COLO668 (cell line): ENCODE results near the gene CDK4.

ENCODE experiments used
- DNase-seq: peaks from one replicate; lab custom pipeline; 2025; ENCODE audit not compliant: unreplicated experiment; lab: John Stamatoyannopoulos, UW

CDK4 gene

DNA sequence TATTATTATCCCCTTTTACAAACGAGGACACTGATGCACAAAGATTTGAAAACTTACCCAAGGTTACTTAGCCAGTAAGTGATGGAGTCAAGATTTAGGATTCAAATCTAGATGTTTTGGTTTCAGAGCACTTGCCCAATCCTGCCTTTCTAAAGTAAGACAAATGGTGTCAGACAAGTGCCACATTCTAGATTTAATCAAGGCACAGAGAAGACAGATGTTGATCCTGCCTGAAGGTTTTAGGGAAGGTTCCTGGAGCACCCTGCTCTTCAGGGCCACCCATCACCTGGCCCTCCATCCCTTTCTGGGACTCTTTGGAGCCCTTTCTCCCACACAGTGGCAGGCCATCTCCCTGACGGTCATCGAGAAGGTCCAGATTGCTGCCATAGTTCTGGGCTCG is 5.7 kb upstream of the CDK4 start:
- no peak for DNase-seq

DNA sequence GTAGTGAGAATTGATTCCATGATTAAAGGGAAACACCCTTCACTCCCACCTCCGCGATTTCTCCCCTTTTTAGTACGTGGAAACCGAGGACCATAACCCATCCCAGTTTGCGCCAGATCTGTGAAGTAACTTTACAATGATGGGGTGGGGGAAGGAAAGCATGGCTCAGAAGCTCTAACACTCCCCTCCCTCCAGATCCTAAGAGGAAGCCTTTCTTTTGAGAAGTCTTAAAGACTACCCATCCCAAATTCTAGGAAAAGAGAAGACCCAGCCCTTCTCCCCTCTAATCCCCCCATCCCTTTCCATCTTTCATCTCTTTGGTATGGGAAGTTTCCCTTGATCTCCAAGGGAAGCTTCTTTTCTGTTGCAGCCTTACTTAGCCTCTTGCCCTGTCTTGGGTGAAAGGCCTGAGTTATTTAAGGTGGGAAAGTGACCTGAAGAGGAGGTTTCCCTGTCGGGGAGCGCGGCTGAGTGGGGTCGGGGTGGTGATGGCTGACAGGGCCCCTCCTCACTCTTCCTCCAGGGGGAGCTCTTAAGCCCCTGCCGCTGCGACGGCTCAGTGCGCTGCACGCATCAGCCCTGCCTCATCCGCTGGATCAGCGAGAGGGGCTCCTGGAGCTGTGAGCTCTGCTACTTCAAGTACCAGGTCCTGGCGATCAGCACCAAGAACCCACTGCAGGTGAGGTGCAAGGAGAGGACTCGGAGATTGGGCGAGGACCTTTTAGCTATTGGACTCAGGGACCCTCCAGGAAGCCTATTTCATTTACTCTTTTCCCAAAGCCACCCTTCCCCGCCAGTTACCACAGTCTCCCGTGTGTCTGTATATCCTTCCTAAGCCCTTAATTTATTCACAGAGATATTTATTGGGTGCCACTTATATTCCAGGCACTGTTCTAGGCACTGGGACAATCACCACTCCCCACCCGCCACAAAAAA is 4.6 kb upstream of the CDK4 start:
- peak; percentile 45 for DNase-seq

DNA sequence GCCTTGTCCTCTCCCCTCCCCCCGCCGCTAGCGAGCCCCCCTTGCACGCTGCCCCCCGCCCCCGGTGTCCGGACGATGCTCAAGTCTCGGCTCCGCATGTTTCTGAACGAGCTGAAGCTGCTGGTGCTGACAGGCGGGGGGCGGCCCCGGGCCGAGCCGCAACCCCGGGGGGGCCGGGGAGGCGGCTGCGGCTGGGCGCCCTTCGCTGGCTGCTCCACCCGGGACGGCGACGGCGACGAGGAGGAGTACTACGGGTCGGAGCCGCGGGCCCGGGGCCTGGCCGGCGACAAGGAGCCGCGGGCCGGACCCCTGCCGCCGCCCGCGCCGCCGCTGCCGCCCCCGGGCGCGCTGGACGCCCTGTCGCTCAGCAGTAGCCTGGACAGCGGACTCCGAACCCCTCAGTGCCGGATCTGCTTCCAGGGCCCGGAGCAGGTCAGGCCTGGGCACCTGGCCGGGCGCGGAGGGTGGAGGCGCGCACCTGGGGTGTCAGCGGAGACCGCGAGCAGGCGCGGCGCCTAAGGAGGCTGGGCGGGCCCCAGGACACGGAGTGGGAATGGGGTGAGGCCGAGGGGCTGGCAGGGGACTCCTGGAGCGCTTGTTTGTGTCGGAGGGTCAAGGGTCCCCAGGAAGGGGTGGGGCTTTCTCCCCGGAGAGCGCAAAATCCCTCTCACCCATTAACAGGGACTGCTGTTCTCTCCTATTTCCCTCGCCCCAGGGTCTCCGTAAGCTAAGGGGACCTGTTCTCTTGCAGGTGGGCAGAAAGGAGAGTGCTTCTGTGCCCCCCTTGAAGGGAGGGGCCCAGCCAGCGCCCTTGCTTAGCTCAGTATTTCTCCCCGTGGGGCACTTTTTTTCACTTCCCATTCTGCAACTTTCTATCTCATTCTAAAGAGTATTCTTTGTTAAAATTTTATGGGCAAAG is 3.6 kb upstream of the CDK4 start:
- DNase-seq = peak; percentile 57

DNA sequence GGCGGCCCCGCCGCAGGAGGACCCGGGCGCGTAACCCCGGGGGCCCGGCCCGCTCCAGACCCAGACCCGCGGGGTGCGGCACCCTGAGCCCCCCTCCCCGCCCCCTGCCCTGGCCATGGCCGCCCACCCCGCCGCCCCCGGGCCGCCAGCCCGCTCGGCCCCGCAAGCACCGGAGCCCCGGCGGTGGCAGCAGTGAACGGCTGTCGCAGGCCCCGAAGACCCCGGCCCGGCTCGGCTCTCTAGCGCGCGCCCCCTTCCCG is 3.0 kb upstream of the CDK4 start:
- no peak for DNase-seq

DNA sequence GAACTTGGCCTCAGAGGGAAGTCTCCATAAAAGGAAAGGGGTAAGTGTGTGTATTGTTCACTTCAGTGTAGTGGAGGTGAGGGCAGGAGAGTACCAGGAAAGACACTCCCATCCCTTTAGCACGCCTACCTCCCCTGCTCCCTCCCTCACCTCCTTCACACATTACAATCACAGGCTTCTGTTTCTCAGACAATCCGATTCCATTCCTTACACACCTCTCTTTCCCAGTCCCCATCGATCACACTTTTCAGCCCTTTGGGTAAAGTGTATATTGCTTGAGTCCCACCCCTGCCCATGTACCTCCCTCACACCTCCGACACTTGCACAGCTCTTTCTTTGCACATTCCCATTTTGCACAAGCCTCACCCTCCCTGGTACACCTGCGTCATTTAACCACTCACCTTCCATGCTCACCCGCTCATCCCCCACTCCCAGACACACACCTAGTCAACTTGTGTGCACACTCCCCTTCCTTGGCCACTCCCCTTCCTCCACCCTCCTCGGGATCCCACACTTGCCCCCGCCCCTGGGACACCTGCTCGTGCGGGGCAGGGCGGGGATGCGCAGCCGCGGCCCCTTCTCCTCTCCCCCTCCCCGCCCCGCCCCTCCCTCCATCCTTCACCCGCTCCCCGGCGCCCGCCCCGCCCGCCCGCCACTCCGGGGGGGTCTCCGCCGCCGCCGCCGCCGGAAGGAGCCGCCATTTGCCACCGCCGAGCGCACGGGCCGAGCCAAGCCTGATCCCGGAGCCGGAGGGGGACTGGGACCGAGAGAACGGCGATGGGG is 2.5 kb upstream of the CDK4 start, which contains the start of gene MARCHF9:
Gene MARCHF9, plus strand, starts transcription at position 693 of the 783 bp plus-strand sequence. CDS start 426 bp downstream, outside the sequence.
- DNase-seq = peak; percentile 76

DNA sequence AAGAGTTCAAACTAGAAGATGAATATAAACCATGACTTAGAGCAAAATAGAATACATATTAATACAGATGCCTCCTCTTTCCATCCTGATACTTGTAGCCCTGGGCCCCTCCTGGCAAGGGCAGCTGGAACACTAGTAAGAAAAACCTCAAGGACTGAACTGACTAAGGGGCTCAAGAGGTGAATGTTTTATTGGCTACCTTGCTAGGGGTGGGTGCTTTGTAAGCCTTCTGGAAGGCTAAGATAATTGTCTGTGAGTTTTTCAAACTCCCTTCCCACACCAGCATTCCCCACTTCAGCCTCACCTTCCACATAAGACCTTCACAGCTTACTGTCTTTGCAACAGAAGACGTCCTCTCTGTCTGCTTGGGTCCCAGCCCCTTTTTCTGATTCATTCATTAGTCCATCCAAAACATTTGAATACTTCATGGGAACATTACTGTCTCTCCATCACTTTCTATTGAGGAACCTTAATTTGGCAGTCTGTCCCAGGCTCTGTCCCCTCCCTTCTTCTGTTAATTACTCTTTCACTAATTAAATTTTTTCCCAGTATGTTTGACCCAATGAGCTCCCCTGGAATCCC is 1.7 kb upstream of the CDK4 start:
- no peak for DNase-seq

DNA sequence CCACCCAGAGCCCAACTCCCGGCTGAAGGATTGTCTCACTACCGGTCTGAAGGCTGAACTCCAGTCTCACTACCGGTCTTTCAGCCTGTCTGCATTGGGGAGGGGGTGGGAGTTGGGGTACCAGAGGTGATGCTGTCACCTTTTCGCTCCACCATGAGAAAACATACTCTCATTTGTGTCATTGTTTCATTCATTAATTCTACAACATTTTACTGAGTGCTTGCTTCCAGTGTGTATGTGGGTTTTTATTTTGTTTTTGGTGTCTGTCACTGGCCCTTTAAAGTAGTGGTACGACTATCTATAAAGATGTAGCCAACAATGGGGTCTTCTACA is 524 bp upstream of the CDK4 start:
- DNase-seq = no peak

DNA sequence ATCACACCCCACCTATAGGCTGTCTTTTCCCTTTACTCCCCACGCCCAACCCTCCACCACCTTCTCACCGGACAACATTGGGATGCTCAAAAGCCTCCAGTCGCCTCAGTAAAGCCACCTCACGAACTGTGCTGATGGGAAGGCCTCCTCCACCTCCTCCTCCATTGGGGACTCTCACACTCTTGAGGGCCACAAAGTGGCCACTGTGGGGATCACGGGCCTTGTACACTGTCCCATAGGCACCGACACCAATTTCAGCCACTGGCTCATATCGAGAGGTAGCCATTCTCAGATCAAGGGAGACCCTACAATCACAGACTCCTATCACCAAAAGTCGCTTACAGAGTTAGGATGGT is 700 bp downstream of the CDK4 start:
- no peak for DNase-seq

DNA sequence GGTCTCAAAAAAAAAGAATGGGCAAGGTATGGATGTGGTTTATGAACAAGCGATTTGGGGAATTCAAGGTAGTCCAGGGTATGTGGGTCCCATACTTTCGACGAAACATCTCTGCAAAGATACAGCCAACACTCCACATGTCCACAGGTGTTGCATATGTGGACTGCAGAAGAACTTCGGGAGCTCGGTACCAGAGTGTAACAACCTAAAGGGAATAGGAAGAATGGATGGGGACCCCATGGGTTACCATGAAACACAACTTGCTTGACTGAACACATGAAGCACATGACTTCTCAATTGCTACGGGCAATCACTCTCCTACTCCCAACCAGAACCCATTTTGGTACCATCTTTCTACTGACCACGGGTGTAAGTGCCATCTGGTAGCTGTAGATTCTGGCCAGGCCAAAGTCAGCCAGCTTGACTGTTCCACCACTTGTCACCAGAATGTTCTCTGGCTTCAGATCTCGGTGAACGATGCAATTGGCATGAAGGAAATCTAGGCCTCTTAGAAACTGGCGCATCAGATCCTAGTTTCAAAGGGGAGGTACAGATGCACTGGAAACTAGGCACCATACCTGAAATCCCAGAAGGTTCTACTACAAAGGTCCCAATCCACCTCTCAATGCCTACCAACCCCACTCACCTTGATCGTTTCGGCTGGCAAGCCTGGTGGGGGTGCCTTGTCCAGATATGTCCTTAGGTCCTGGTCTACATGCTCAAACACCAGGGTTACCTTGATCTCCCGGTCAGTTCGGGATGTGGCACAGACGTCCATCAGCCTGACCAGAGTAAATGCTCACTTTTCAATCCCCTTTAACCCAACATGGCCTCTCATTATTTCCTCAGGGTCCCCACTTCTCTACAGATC is 1.3 kb downstream of the CDK4 start:
- no peak for DNase-seq

DNA sequence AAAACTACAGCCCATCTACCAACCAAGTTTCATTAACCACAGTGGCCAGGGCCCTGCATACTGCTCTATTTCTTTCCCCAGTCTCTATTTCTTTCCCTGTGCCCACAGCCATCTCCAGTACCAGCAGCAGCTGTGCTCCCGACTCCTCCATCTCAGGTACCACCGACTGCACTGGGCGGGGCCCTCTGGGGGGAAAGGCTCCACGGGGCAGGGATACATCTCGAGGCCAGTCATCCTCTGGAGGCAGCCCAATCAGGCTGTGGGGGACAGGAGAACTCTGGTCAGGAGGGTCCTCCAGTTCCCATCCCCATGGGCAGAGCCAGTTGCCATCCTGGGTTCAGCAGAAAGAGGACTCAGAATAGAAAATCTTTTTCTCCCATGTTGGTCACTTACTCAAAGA is 3.0 kb downstream of the CDK4 start:
- no peak for DNase-seq

DNA sequence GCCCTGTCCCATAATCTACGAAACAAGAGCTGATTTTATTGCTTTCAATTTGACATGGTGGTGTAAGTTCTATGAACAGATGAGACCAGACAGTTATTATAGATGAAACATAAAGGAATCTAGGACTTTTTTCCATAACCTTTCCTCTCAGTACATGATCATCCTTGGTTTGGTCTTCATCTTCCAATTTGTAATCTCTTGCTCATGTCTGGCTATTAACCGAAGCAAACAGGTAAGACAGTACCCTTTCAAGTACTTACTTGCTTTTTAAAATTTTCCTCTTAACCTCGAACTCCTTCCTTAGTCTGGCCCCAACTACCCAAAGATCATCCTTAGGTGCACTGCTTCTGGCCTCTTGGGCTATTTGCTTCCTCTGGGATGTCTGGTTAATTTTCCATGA is 6.1 kb downstream of the CDK4 start:
- no peak for DNase-seq

DNA sequence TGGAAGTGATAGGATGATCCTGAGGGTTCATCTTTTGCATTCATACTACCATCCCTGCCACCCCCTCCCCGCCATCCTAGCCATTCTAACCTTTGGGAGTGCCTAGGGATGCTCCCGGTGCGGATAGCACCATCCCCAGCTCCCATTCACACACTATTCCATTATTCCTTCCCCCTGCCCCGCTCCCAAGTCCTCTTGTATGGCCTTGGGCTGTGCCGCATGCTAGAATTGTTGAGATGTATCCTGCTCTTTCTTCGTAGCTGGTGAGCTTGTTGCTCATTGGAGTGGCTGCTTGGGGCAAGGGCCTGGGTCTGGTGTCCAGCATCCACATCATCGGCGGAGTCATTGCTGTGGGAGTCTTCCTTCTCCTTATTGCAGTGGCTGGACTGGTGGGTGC is 6.6 kb downstream of the CDK4 start:
- no peak for DNase-seq

DNA sequence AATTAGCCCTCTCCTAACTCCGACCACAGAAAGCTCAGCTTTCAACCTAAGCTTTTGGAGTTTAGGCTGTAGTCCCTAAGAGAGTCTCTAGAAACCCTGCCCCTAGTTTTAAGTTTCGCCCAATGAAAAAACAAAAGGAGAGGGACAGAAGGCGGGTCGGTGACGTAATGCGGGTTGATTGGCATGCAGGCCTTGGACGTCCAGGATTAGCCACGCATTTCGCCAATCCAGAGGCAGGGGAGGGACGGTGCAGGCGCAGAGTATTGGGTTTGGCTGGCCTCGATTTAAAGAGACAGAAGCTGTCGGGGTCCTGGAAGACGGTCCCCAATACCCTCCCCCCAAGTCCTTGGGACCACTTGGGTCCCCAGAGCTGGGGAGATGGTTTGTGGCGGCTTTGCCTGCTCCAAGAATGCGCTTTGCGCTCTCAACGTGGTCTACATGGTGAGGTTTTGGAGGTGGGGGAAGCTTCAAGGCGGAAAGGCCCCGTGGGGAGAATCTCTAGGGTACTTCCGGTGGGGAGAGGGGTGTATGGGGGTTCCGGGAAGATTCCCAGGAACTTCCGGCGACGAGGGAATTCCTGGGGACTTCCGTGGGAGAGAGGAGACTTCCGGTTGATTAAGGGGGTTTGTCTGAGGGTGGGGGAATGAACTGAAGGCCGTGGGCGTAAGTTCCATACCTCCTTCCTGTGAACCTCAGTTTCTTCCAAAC is 7.2 kb downstream of the CDK4 start, which contains the start of gene TSPAN31:
Gene TSPAN31, plus strand, starts transcription at position 263 of the 708 bp plus-strand sequence. Its CDS starts 116 bp downstream, at position 379.
- peak; percentile 90 for DNase-seq

DNA sequence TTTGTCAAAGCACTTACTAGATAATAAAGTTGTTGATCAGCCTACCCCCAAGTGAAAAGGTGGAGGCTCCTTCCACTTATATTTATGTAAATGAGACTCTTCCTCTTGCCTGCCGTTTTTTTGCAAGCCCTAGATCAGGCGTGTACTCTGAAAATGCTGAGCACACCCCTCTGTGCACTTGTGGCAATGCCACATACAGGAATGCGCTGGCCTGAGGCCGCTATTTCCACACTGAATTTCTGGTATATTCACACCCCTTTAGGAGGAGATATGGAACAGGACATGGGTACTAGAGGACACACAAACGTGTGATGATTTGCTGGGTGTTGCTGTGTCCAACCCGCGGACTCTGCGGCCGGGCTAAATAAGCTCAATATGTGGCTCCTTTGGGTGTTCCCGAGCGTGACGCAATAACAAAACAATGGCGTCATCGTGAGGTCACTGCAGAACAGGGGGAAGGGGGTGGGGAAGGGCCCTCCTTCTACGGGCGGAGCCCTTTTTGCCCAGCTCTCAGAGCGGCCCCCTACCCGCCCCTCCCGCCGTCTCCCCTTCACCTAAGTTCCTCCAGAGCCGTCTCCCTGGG is 7.8 kb downstream of the CDK4 start:
- DNase-seq = peak; percentile 72

DNA sequence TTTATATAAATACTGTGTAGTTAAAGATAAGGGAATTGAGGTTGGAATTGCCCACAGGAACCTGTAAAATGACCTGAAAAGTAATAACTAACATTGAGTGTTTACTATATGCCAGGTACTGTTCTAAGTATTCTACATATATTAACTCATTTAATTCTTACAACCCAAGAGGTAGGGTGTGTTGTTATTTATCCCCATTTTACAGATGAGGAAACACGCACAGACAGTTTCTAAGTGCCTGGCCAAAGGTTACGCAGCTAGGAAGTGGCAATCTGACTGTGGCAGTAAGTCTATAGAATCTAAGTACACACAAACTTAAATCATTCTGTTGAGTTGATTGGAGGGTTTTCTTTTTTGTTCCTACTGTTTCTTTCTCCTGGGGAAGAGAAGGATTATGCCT is 8.3 kb downstream of the CDK4 start:
- no peak for DNase-seq

DNA sequence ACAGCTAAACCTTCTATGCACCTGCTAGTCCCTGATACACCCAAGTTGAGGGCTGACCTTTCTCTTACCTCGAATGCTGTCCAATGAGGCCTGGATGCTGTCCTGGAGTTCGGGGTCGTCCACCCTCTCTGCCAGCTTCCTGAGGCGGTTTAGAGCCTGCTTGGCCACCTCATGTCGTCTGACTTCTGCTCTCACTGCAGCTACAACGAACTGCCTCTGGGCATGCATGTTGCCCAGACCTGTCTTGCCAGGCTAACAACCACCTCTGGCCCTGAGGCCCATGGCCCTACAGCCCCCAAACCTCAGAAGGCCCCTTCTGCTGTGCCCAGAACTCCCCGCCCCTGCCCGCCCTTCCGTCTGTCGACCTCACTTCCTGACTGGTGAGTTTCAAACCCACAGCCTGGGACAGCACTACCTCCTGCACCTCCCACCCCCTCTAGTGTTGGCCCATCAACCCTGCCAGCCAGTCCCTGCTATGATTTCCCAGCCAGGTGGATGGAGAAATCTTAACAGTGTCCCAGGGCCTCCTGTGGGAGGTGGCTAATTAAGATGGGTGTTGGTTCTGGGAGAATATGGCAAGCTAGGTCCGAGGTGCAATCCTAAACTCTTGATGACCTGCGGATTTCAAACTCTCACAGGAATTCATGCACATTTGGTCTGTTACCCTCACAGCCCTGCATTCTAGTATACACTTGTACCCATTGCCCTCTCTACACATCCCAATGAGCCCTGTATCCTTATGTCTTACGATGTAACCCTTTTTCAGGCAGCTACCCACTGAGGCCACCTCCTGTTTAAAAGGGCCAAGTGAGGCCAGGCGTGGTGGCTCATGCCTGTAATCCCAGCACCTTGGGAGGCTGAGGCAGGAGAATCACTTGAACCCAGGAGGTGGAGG is 10.0 kb downstream of the CDK4 start:
- no peak for DNase-seq

DNA sequence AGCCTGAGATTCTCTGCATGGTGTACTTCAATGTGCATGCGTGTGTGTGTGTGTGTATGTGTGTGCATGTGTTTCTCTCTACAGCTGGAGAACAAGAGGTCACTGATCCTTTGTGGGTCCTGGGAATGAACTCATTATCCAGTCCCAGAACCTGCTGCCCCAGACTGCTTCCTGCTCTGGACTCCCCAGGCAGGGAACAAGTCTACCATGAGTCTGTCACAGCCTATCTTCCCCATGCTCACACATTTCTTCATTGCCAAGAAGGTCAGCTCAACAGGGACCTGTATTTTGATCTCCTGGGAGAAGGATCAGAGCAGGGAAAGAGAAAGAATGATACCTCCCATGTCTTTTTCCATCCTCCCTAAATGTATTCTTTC is 10.7 kb downstream of the CDK4 start:
- DNase-seq = no peak
